Astrocyte of the cerebellum (primary cell): ENCODE results near the gene COG3.

Experiments
- DNase-seq: peaks from one replicate; pipeline ENCODE4 v3.0.0-alpha.2; 2011; ENCODE audit warnings: low read depth
- H3K4me3 ChIP-seq: 2 replicates; pipeline ENCODE4 v1.5.1; 2011; ENCODE audit warnings: mild to moderate bottlenecking, low read depth, low read length, moderate library complexity
- in situ Hi-C: cut with HindIII; loops from 2 replicates; pipeline ENCODE4 v1.10.0; 2017; ENCODE audit warnings: low sequenced_read_pairs
- TF ChIP-seq, protein P1 (sequence below): IDR thresholded peaks from 2 replicates; pipeline ENCODE4 v1.5.1; 2012; ENCODE audit warnings: low read length, low read depth, moderate library complexity, mild to moderate bottlenecking; ENCODE audit errors: missing control alignments

The COG3 gene

DNA sequence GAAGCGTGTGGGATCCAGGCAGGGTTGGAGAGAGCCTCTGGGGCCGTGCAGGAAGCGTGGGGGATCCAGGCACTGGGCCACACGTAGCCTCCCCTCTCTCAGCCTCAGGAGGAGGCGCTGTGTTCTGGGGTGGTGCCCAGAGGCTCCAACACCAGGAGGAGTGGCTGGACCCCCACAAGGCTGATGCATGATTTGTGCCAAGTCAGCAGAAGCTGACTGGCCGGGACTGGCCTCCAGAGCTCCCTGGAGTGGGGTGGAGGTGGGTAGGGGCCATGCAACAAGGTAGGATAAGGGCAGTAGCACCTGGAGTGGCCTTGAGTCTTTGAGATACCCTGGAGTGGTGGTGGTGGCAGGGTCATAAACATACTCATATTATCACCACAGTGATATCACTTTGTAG is 75.5 kb downstream of the COG3 start:
- in situ Hi-C loops, result no loop called here
- DNase-seq, result no peak
- H3K4me3 ChIP-seq, result no peak overlapping the region
- TF ChIP-seq, protein P1, sequence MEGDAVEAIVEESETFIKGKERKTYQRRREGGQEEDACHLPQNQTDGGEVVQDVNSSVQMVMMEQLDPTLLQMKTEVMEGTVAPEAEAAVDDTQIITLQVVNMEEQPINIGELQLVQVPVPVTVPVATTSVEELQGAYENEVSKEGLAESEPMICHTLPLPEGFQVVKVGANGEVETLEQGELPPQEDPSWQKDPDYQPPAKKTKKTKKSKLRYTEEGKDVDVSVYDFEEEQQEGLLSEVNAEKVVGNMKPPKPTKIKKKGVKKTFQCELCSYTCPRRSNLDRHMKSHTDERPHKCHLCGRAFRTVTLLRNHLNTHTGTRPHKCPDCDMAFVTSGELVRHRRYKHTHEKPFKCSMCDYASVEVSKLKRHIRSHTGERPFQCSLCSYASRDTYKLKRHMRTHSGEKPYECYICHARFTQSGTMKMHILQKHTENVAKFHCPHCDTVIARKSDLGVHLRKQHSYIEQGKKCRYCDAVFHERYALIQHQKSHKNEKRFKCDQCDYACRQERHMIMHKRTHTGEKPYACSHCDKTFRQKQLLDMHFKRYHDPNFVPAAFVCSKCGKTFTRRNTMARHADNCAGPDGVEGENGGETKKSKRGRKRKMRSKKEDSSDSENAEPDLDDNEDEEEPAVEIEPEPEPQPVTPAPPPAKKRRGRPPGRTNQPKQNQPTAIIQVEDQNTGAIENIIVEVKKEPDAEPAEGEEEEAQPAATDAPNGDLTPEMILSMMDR, result no peak

DNA sequence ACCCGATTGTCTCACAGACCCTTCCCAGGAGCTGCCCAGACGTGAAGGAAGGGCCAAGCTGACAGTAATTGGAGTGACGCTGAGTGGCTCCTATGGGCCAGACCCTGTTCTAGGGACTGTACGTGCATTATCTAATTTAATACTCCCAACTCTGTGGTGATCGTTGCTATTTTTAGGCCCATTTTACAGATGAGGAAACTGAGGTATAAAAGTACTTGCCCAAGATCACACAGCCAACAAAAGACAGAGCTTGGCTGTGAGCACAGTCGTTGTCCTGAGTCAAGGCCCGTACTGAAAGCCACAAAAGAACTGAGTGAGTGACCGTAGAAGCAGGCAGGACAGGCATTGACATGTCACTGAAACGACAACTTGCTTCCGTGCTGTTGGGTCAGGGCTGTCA is 76.1 kb downstream of the COG3 start:
- in situ Hi-C loops, result no loop called here
- TF ChIP-seq, protein P1, result no peak
- DNase-seq, result no peak
- H3K4me3 ChIP-seq, result no peak overlapping the region

DNA sequence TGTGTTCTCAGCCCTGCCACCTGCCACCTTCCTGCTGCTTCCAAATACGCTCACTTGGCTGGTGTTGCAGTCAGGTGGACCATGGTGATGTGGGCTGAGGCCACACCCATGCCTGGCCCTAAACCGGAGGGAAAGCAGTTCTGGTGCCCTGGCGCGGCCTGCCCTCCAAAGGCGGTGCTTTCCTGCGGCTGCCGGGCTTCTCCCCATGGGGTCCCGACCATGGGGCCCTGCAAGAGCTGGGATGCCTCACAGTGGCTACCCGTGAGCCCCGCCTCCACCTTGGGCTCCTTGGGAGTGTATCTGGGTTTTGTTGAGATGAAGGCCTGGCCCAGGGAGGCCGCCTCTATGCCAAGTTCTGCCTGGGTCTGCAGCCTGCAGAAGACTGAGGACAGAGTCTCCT is 77.1 kb downstream of the COG3 start:
- in situ Hi-C loops, result no loop called here
- TF ChIP-seq, protein P1, result no peak
- H3K4me3 ChIP-seq, result no peak overlapping the region
- no peak for DNase-seq

DNA sequence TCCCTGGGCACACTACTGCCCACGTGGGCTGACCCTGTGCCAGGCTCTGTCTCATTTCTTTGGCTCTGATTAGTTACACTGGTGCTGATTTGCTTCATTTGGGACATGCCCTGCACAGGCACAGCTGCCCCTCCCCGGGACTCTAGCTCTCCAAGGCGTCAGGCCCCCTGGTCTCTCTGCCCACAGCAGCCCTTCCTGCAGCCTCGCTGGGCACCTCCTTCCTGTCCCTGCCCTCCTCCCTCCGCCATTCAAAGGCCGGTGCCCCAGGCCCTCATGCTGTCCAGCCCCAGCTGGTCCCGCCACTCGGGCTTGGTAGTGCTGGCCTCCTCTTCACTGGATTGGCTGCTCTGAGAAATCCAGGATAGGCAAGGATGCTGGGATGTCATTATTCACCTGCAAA is 77.7 kb downstream of the COG3 start:
- in situ Hi-C loops, result no loop called here
- H3K4me3 ChIP-seq, result no peak overlapping the region
- TF ChIP-seq, protein P1, result no peak
- DNase-seq, result no peak

DNA sequence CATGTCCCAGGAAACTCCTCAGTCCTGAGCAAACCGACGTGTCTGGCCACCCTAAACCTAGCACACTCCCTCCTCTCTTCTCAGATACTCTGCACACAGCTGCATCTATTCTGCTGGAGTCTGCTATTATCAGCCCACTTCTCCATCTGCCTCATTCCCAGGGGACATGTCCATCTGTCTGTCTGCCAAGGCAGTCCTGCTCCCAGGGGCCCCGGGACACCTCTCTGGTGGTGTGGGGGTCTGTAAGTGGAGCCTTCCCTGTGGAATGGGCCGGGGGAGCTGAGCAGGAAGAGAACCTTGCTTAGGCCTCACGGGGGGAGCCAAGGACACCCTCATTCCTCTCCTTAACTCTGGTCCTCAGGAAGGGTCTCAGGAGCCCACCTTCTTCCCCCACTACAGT is 78.1 kb downstream of the COG3 start:
- DNase-seq, result no peak
- in situ Hi-C loops, result no loop called here
- H3K4me3 ChIP-seq, result no peak overlapping the region
- TF ChIP-seq, protein P1, result no peak

DNA sequence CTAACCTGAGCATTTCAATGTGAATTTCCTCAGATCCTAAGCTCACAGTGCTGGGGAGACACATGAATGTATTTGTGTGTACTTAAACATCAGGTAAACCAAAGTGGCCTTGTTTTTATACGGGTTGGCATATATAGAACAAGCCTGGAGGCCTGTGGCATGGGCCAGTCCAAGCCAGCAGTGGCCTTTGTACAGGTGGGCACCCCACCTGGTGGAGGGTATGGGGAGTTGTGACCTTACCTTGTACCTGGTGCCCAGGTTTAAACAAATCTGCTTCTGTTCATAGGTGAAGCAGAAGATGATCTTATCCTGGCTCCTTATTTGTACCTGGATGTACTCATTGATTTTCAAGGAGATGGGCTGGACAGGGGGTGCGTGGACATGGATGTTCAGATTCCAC is 79.8 kb downstream of the COG3 start:
- in situ Hi-C loops, result no loop called here
- TF ChIP-seq, protein P1, result no peak
- H3K4me3 ChIP-seq, result no peak overlapping the region
- DNase-seq, result no peak
